ENCODE data around the gene CAPN2.

Gene CAPN2

GRCh38 chr1:223714421-223714724 lies 2.0 kb downstream of the CAPN2 start:
- TF ChIP-seq TAF1 (IDR thresholded peaks at IDR 0.05; ENCODE audit: borderline replicate concordance, insufficient read depth, low read length) (no peak), SIN3A (IDR thresholded peaks at IDR 0.05; ENCODE audit: borderline replicate concordance, insufficient read depth, low read length) (no peak), FOXP2 (optimal IDR thresholded peaks at IDR 0.05; ENCODE audit: borderline replicate concordance, extremely low read depth, extremely low read length, insufficient read depth) (no peak), POLR2AphosphoS5 (IDR thresholded peaks at IDR 0.05; ENCODE audit: low read depth, low read length) (no peak), REST (IDR thresholded peaks at IDR 0.05; ENCODE audit: insufficient read depth in 1 of 2, low read depth in 2 of 2, low read length in 2 of 2) (no peak)

GRCh38 chr1:223714849-223715603 lies 2.7 kb downstream of the CAPN2 start:
- TF ChIP-seq POLR2AphosphoS5 (IDR thresholded peaks at IDR 0.05; ENCODE audit: low read depth, low read length): 0 out of 2 replicates have a peak, but pooled peaks have one; percentile 23
- no peak for TF ChIP-seq FOXP2 (optimal IDR thresholded peaks at IDR 0.05; ENCODE audit: borderline replicate concordance, extremely low read depth, extremely low read length, insufficient read depth)
- 0 out of 2 replicates have a peak, but pooled peaks have one; percentile 39 for TF ChIP-seq SIN3A (IDR thresholded peaks at IDR 0.05; ENCODE audit: borderline replicate concordance, insufficient read depth, low read length)
- TF ChIP-seq TAF1 (IDR thresholded peaks at IDR 0.05; ENCODE audit: borderline replicate concordance, insufficient read depth, low read length): no peak

- TF ChIP-seq REST (IDR thresholded peaks at IDR 0.05; ENCODE audit: insufficient read depth in 1 of 2, low read depth in 2 of 2, low read length in 2 of 2) (no peak), POLR2AphosphoS5 (IDR thresholded peaks at IDR 0.05; ENCODE audit: low read depth, low read length) (no peak), SIN3A (IDR thresholded peaks at IDR 0.05; ENCODE audit: borderline replicate concordance, insufficient read depth, low read length) (no peak), TAF1 (IDR thresholded peaks at IDR 0.05; ENCODE audit: borderline replicate concordance, insufficient read depth, low read length) (no peak), FOXP2 (optimal IDR thresholded peaks at IDR 0.05; ENCODE audit: borderline replicate concordance, extremely low read depth, extremely low read length, insufficient read depth) (no peak)
Observed at GRCh38 chr1:223715604-223716172, 3.3 kb downstream of the CAPN2 start.

GRCh38 chr1:223716302-223716862 lies 4.0 kb downstream of the CAPN2 start:
- TF ChIP-seq SIN3A (IDR thresholded peaks at IDR 0.05; ENCODE audit: borderline replicate concordance, insufficient read depth, low read length) (no peak), POLR2AphosphoS5 (IDR thresholded peaks at IDR 0.05; ENCODE audit: low read depth, low read length) (no peak), FOXP2 (optimal IDR thresholded peaks at IDR 0.05; ENCODE audit: borderline replicate concordance, extremely low read depth, extremely low read length, insufficient read depth) (no peak)

GRCh38 chr1:223717123-223717522 lies 4.8 kb downstream of the CAPN2 start:
- no peak for TF ChIP-seq REST (IDR thresholded peaks at IDR 0.05; ENCODE audit: insufficient read depth in 1 of 2, low read depth in 2 of 2, low read length in 2 of 2)
- no peak for TF ChIP-seq TAF1 (IDR thresholded peaks at IDR 0.05; ENCODE audit: borderline replicate concordance, insufficient read depth, low read length)
- TF ChIP-seq POLR2AphosphoS5 (IDR thresholded peaks at IDR 0.05; ENCODE audit: low read depth, low read length): no peak
- TF ChIP-seq SIN3A (IDR thresholded peaks at IDR 0.05; ENCODE audit: borderline replicate concordance, insufficient read depth, low read length): no peak
- TF ChIP-seq FOXP2 (optimal IDR thresholded peaks at IDR 0.05; ENCODE audit: borderline replicate concordance, extremely low read depth, extremely low read length, insufficient read depth): no peak

Measured in PFSK-1 (cell line).